GM21528 (cell line): Measurements from ENCODE around the gene NPAS2.

Source experiments
- ATAC-seq: cut with Tn5 transposase; IDR thresholded peaks from one replicate; pipeline ENCODE4 v1.9.1; 2021; ENCODE audit warnings: mild to moderate bottlenecking, moderate library complexity; ENCODE audit not compliant: unreplicated experiment, low FRiP score

The NPAS2 gene

GRCh38 chr2:100820523-100821254 lies 750 bp downstream of the NPAS2 start:
- no peak for ATAC-seq

GRCh38 chr2:100821255-100821910 lies 1.4 kb downstream of the NPAS2 start:
- ATAC-seq: no peak

- no peak for ATAC-seq
Measured at GRCh38 chr2:100821911-100822265, 1.9 kb downstream of the NPAS2 start.

- no peak for ATAC-seq
Measured at GRCh38 chr2:100822587-100823248, 2.8 kb downstream of the NPAS2 start.

- no peak for ATAC-seq
Measured at GRCh38 chr2:100823665-100824438, 3.9 kb downstream of the NPAS2 start.

- no peak for ATAC-seq
Measured at GRCh38 chr2:100824842-100825241, 4.9 kb downstream of the NPAS2 start.

- no peak for ATAC-seq
Measured at GRCh38 chr2:100826494-100826893, 6.6 kb downstream of the NPAS2 start.

GRCh38 chr2:100831158-100831750 lies 11.3 kb downstream of the NPAS2 start:
- no peak for ATAC-seq

- no peak for ATAC-seq
Measured at GRCh38 chr2:100831831-100832230, 11.9 kb downstream of the NPAS2 start.

GRCh38 chr2:100832885-100833284 lies 12.9 kb downstream of the NPAS2 start:
- ATAC-seq: no peak

- no peak for ATAC-seq
Measured at GRCh38 chr2:100833331-100833730, 13.4 kb downstream of the NPAS2 start.

- ATAC-seq: no peak
Measured at GRCh38 chr2:100834221-100834620, 14.3 kb downstream of the NPAS2 start.

- ATAC-seq: no peak
Measured at GRCh38 chr2:100835006-100835659, 15.2 kb downstream of the NPAS2 start.

GRCh38 chr2:100840519-100840918 lies 20.6 kb downstream of the NPAS2 start:
- no peak for ATAC-seq

GRCh38 chr2:100842241-100842922 lies 22.4 kb downstream of the NPAS2 start:
- ATAC-seq: no peak

- ATAC-seq: no peak
Measured at GRCh38 chr2:100844514-100844913, 24.6 kb downstream of the NPAS2 start.

GRCh38 chr2:100845141-100845991 lies 25.4 kb downstream of the NPAS2 start:
- no peak for ATAC-seq

GRCh38 chr2:100846716-100847115 lies 26.8 kb downstream of the NPAS2 start:
- no peak for ATAC-seq

GRCh38 chr2:100852447-100852846 lies 32.5 kb downstream of the NPAS2 start:
- no peak for ATAC-seq
